GM10266 (cell line): ENCODE data around the gene YEATS4.

Source experiments
- DNase-seq: peaks from one replicate; pipeline ENCODE4 v3.0.0; 2012; ENCODE audit errors: extremely low spot score
- CTCF ChIP-seq: IDR thresholded peaks from 2 replicates; pipeline ENCODE4 v1.5.1; 2012; ENCODE audit warnings: mild to moderate bottlenecking, low read depth; ENCODE audit not compliant: control insufficient read depth, insufficient read depth; ENCODE audit errors: missing control alignments

The YEATS4 gene

GRCh38 chr12:69351462-69352236 lies 7.9 kb upstream of the YEATS4 start:
- TF ChIP-seq CTCF = no peak
- DNase-seq = no peak

- no peak for DNase-seq
- TF ChIP-seq CTCF = no peak
Observed at GRCh38 chr12:69352904-69353303, 6.6 kb upstream of the YEATS4 start.

- no peak for DNase-seq
- TF ChIP-seq CTCF = no peak
Observed at GRCh38 chr12:69354172-69354555, 5.4 kb upstream of the YEATS4 start.

- no peak for DNase-seq
- TF ChIP-seq CTCF = no peak
Observed at GRCh38 chr12:69354556-69355187, 4.9 kb upstream of the YEATS4 start.

GRCh38 chr12:69355363-69356028 lies 4.0 kb upstream of the YEATS4 start:
- DNase-seq = no peak
- TF ChIP-seq CTCF = no peak

- no peak for TF ChIP-seq CTCF
- DNase-seq = no peak
Observed at GRCh38 chr12:69360348-69360672, 767 bp downstream of the YEATS4 start.

- no peak for TF ChIP-seq CTCF
- DNase-seq = no peak
Observed at GRCh38 chr12:69366796-69367195, 7.3 kb downstream of the YEATS4 start.
